Measurements from ENCODE around the gene KLHDC7B. TPM values are rescaled to one million over a fixed set of nuclear protein-coding genes. Genes with fewer than 3 reads are reported as not detected.

KLHDC7B gene
- total RNA-seq, 1 donor from 2014 or later = not detected

DNA sequence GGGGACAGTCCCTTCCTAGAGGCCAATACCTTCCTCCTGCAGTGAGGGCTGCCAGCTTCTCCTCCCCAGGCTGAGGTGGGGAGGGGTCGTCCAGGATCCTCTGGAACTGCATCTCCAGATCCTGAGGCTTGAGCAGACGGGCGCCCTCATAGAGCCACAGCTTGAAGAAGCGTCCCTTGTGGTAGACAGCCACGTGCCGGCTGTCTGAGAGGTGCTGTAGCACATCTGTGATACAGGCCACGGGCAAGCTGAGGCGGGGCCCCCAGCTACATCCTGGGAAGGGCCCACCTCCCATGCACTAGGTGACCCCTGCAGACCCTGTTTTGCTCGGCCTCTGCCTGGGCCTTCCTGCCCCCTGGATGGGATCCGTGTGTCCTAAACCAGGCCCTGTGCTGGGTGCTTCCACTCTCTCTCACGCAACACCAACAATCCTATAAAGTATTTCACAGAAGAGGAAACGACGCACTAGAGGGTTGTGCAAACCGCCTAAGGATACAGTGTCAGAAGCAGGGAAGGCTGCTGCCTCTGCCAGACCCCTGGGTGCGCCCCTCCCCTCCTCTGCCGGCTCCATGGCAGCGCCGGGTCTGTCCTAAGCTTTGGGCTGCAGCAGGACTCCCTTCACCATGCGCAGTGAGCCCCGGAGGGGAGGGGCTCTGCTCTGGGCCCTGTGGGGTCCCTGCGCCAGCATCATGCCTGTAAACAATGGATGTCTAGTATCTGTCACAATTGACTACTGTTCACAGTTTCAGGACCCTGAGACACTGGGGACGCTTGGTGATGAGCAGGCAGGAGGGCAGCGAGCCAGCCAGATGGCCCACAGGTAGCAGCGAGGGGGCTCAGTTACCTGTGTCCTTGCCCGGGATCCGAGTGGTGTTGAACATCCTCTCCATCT is 28.0 kb downstream of the KLHDC7B start:
- DNase-seq = no peak

DNA sequence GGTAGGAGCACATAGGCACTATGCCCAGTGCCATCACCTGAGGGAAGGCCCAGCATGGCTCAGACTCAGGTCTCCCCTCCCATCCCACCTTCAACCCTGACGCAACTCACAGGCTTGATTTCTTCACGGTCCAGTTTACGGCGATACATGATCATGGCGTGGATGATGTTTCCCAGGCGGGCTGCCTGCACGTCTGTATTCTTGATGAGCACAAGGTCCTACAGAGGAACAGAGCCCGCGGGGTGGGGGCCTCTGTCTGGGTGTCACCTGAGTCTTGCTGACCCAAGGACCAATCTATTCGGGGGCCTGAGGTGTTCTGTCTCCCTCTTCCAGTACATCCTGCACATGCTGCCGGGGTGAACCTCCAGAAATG is 28.7 kb downstream of the KLHDC7B start:
- DNase-seq = no peak

DNA sequence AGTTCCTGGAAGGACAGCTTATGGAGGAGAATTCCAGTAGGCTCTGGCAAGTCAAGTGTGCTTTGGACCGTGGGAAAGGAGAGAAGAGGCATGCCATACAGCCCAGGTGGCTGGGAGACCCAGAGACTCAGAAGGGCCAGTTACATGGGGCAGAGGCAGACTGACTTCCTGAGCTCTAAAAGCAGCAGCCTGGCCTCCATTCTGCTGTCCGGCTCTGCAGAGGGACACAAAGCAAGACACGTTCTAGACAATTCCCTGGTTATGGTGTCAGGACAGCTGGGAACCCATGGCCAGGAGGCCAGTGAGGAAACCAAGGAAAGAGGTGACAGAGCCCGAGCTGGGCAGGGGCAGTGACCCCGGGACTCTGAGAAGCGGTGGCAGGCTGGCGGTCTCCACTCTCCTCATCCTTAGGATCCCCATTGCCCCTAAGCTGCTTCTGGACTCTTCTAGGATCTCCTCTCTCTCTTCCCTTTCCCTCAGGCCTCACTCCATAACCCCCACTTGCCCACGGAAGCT is 29.8 kb downstream of the KLHDC7B start:
- DNase-seq = no peak

DNA sequence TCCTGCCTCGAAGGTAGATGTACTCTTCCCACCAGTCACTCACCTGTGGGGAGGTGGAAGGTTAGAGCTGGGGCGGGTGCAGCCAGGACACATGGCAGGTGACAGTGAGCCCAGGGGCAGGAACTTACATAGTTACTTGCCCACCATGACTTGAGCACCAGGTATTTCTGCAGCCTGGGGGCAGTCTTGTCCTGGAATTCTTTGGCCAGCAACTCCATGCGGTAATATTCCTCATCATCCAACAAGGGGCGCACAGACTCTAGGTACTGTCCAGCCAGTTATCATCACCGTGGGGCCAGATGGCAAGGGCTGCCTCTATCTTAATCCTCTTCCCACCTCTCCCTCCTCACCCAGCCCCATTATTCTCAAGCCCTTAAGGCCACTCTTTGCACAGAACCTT is 30.4 kb downstream of the KLHDC7B start:
- DNase-seq = no peak

DNA sequence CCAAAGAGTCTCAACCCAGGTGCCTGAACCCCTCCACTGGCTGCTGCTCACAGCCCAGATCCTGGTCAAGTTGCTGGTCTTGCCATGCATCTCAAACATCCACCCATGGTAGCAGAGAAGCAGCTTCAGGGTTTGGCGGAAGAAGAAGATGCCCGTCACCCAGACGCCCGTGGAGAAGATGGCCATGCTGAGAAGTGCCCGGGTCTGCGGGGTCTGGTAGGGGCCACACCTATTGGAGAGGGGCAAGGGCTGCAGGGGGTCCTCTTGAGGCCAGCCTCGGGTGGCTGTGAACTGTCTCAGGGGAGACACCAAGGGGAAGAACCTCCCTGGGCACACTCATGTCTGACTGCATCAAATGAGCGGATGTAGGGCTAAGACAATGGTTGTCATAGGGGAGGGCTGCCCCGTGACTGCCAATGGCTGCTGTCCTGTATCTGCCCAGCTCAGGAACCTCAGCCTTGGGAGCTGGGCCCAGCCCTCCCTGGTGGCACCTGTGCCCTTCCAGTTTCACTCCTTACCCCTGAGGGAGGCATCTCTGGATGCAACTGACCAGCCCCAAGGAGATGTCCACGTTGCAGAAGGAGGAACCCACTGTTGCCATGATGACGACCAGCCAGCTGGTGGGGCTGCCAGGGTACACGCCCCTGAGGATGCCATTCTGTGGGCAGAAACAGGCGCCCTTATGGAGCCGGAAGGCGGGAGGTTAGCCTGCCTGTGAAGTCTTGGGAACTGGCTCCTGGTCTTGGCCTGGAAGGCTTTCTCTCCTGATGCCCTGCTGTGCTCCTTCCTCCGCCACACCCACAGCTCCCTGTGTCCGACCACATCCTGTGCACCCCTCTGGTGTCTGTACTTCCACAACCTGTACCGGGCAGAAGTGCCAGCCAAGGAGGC is 31.4 kb downstream of the KLHDC7B start:
- DNase-seq = no peak

DNA sequence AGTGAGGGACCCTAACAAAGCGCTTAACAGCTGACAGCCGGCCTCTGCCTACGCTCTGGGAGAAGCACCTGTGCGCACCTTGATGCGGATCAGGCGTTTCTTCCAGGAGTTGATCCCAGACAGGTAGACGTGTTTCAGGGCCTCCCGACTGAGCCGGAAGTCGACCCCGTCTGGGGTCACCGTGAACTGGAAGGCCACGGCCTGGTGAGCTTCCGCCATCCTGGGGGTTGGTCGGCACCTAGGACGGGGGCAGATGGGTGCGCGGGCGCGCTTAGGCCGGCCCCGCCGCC is 31.9 kb downstream of the KLHDC7B start:
- no peak for DNase-seq

DNA sequence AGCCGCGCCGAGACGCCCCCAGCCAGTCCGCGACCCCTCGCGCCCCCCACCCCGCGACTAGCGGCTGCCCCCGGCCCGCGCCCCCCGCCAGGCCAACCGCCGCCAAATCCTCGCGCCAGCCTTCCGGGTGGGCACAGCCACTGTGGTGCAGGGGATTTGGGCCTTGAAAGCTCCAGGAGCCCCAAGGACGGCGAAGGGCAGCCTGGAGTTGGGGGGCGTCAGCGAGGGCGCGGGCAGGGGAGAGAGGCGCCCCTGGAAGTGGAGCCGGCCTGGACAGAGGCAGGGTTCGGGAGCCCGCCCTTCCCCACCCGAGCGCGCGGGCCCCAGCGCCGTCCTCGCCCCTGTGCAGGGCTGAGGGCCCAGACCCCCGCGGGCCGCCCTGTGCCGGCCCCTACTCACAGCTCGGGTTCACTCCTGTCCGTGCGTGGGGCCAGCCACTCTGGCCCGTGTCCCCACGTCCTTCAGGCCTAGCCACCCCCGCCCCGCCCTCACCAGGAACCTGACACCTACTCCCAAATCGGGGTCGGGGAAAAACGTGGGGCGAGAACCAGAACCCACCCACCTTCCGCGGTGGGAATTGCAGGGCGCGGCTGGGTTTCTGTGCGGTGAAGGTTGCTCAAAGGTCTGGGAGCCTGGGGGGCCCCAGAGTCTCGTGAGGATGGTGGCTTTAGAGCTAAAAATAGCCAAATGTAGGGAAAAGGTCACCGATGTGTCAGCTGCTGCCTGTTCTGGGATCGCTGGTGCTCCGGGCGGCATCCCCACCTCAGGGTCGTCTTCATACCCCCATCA is 32.5 kb downstream of the KLHDC7B start, which contains the start of gene CPT1B:
CPT1B (minus strand) TSS at position 441 of the 789 bp plus-strand sequence. CDS start 512 bp downstream, outside the sequence.
- no peak for DNase-seq

DNA sequence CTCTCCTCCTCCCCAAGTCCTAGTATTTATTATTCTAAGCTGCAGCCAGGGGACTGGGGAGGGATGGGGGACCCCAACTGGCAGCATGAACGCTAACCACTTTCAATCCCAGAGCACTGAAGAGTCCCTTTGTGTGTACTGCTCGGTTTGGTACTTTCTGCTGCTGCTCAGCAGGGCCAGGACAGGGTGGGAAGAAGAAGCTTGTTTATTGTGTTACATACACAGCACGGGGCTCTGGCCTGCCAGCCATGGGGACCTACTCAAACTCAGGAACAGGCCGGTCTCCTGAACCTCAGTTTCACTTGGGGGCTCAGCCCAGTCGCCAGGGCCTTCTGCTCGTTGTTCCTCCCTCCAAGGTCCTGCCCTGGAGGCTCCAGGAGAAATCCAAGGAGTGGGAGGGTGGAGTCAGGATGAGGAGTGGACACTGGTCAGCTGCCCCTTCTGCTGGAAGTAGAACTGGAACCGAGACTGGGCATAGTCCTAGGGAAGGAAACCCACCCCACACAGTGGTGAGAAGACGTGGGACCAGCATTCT is 33.1 kb downstream of the KLHDC7B start:
- no peak for DNase-seq

DNA sequence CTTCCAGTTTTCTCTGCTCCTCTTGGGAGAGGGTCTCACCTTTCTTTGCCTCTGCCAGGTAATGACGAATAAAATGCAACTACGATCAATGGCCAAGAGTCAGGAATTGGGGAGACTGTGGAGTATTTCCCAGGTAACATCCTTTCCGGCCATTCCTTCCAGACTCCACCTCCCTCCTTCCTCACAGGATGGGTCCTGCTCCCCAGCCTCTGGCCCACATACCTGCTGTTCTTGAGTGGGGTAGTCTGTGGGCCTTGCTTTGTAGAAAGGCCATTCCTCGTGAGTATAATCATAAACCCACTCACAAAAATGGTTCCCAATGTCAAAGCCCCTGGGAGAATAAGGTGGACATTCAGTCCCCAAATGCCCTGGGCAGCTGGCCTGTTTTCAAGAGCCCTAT is 34.1 kb downstream of the KLHDC7B start:
- no peak for DNase-seq

DNA sequence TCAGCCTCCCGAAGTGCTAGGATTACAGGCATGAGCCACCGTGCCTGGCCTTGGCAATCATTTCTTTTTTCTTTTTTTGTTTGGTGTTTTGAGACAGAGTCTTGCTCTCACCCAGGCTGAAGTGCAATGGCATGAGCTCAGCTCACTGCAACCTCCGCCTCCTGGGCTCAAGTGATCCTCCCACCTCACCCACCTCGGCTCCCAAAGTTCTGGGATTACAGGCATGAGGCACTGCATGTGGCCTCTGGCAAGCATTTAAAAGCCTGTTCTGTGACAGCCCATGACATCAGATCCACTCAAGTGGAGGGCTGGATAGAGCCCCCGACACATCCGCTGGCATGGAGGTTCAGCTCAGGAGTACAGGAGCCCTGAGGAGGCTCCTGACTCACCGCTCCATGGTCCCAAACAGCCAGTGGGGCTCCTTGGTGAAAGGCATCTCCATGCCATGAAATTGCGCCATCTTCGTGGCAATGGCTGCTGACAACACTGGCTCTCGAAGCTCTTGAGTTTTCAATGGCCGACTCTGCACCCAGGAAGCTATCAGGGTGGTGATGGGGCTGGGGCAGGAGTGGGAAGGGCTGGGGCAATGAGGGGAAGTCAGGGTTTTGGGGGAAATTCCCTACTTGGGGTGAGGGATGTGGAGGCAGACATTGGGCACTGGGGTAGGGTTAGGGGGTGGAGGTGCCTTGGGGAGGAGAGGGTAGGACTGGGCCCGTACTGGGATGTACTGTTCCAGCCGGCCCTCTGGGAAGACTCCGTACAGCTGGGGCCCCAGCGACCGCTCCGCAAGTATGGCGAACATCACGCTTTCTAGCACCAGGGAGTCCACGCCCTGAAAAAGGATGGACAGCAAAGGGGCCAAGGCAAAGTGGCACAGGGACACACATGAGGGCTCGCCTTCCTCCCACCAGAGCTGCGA is 35.6 kb downstream of the KLHDC7B start:
- no peak for DNase-seq

DNA sequence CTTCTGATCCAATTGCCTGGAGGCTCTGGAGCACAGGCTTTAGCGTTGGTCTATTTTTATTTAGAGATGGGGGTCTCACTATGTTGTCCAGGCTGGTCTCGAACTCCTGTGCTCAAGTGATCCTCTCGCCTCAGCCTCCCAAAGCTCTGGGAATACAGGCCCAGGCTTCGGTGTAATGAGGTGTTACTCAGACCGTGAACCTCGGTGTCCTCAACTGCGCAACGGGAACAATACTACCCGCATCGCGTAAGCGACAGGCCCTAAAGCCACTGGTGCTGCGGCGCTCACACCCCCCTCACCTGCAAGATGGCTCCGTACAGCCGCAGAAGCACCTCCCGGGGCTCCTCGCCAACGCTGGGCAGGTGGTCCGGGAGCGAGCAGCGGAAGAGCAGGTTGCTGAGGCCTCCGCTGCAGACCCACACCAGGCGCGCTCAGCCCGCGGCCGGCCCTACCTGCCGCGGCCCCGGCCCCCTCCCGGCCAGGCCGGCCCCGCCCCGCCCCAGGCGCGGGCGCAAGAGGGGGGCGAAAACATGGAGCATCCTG is 36.3 kb downstream of the KLHDC7B start:
- DNase-seq = no peak

DNA sequence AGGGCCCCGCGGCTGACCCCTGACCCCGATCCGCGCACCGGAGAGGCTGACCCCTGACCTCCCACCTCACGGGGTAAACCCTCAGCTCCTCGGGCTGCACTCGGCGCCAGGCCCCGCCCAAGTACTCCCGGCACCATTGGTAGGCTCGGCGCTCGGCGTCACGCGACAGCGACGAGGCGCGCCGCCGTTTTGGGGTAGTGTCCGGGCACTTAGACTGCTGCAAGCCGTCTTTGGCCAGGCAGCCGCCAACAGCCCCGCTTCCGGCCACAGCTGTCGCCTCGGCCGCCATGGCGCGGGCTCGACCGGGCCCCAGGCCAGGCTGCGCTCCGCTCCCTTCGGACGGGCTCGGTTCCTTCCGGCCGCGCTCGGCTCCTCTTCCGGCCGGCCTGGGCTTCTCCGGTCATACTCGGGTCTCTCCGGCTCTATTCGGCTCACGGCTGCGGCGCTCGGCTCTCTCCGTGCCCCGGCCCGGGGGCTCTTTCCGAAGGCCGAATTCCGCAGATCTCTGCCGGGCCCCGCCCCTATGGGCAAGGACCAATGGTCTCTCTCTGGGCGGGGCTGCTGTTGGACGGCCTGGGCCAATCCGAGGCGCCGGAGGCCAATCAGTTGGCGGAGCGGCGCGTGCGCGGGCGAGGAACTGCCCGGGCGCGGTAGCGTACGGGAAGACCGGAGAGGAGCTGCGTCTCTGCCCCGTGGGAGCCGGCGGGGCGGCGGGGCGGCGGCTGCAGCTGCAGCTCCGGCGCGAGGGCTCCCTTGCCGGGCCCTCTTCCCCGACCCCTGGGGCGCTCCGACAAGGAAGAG is 37.0 kb downstream of the KLHDC7B start, which contains the start of gene CHKB:
CHKB (minus strand) TSS at position 357 of the 801 bp plus-strand sequence; CDS start at position 289, 68 bp downstream.
- peak; percentile 97 for DNase-seq

DNA sequence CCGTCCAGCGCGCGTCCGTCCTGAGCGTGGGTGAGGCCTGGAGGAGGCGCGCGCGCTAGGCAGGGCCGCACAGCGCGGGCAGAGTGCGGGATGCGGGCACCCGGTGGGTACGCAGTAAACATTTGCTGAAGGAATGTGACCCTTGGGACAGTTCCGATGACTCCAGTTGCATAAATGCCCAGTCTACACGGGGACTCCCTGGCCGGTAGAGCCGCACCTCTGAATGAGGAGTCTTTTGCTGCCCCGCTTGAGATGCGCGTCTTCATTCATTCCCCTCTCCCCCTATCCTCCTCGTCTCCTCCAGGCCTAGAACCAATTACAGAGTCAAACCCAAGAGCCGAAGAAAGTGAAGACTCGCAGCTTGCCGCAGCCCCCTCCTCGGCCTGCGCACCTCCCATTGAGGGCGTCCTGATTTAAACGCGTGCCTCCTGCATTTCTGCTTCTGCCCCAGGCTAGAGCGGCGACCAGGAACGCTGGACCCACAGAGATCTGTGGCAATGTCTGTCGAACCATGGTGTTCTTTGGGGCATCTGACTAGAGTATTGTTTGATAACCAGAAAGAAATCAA is 37.7 kb downstream of the KLHDC7B start:
- DNase-seq = no peak

DNA sequence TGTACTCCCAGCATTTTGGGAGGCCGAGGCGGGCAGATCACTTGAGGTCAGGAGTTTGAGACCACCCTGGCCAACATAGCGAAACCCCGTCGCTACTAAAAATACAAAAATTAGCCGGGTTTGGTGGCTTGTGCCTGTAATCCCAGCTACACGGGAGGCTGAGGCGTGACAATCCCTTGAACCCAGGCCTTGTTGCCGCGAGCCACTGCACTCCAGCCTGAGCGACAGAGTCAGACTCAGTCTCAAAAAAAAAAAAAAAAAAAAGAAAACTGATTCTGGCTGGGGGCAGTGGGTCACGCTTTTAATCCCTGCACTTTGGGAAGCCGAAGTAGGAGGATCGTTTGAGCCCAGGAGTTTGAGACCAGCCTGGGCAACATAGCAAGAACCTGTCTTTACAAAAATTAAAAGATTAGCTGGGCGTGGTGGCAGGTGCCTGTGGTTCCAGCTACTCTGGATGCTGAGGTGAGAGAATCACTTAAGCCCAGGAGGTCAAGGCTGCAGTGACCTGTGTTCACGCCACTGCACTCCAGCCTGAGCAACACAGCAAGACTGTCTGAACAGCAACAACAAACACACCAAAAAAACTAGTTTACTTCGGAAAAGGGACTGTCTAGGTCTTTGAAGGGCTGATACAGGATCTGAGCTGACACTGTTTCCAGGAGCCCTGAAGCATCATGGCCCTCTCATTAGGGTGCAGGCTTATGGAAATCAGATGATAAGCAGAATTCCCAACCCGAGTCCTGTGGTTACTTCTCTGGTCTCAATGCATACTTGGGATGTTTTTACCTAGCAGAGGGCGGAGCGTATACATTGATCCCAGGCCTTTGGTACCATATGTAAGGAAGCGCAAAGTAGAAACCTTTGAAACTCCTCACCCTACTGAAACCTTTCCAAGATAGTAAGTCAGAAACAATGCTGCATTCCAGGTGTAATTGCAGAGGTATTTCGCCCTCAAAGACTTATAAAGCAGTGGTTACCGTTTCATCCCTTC is 38.7 kb downstream of the KLHDC7B start:
- DNase-seq = no peak

DNA sequence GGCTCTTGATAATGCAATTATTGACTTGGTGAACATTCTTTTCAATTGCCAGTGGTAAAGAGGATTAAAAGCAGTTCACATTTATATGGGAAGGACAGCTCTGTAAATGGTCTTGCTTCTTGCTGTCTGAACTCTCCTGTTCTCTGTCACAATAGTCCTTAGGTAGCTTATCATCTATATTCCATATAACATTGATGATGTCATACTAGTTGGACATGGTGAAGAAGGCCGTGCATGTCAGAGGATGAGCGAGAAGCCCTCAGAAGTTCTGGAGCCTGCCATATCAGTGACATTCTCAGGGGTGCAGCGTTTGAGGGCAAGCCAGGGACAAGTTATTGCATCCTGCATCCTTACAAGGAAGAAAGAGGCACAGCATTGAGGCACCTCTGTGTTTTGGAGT is 39.5 kb downstream of the KLHDC7B start:
- DNase-seq = no peak

DNA sequence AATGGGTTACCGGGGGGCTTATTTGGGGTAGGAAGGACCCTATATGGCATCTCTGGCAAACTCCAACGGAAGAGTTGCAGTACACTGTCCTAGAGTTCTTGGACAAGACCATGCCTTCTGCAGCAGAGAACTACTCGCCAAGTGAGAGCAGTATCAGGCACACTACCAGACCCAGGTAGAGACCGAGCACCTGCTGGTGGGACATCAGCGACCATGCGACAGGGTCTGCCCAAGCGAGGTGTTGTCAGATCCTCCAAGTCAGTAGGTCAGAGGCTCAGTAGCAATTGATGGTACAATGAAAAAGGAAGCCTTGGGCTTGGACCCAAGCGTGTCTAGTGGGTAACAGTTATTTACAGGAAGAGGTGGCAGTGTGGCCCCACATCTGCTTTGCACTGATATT is 40.1 kb downstream of the KLHDC7B start:
- no peak for DNase-seq

DNA sequence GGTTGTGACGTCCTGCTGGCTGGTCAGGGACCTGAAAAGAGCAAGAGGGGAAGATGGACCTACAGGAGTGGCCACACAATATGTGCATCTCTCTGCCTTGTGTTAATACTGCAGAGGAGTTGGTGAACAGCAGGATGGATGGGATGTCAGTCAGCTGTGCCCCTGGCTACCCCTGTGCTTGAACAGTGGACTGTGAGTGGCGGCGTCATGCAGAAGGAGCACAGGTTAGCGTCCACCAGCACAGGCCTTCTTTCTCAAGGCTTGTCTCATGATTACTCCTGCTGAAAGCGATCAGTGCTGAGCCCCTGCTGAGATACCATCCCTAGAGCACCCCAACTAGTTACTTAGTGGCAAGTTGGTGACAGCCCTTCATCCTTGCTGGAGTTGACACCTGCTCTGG is 40.7 kb downstream of the KLHDC7B start:
- DNase-seq = no peak

DNA sequence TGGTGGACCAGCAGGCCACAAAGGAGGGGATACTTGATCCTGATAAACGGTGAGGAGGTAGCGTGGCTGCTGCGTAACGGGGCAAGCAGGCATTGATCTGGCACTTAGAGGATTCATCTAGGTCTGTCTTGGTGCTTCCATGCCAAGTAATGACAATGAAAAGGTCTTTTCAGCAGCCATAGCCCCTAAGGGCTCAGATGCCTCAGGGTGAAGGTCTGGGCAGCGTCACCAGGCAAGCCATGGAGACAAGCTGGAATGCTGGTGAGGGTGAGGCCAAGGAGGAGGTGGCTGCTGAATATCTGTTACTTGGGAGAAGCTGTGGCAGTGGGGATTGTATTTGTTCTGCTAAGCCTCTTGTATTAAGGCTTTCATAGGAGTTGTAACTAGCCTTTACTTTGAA is 41.7 kb downstream of the KLHDC7B start:
- no peak for DNase-seq
